Tibial nerve (tissue), 4 donors: ENCODE data around the gene LRRC74B. TPM values are rescaled to one million over a fixed set of nuclear protein-coding genes. Genes with fewer than 3 reads are reported as not detected.
"Not testable (repeated sequence)": the region's sequence is repeated elsewhere in the genome, so short reads cannot be mapped to it uniquely, and the experiment has no call there.

Source experiments
- DNase-seq, 2 donors: peaks; one replicate each; pipeline ENCODE4 v3.0.0-alpha.2; 2019; ENCODE audit warnings: low spot score in 2 of 2
- H3K27ac ChIP-seq, 4 donors: fragments of 200-600 bp; sonication (generic) in 3 of 4; one replicate each; pipeline ENCODE4 v1.5.1; 2017 to 2019; ENCODE audit warnings: mild to moderate bottlenecking in 1 of 4
- H3K27me3 ChIP-seq, 2 donors: fragments of 200-600 bp; sonication (generic) in 1 of 2; one replicate each; pipeline versions ENCODE4 v1.5.1 to v1.6.0; 2017 to 2019
- H3K36me3 ChIP-seq, 3 donors: fragments of 200-600 bp; sonication (generic); one replicate each; pipeline ENCODE4 v1.5.1; 2018 to 2019
- H3K4me1 ChIP-seq, 4 donors: fragments of 200-600 bp; sonication (generic) in 3 of 4; one replicate each; pipeline ENCODE4 v1.5.1; 2017 to 2019
- H3K4me3 ChIP-seq, 4 donors: fragments of 200-600 bp; sonication (generic) in 3 of 4; one replicate each; pipeline ENCODE4 v1.5.1; 2017 to 2019; ENCODE audit warnings: mild to moderate bottlenecking in 1 of 4, moderate library complexity in 1 of 4
- H3K9me3 ChIP-seq, 4 donors: fragments of 200-600 bp; sonication (generic) in 3 of 4; one replicate each; pipeline ENCODE4 v1.5.1; 2017 to 2019
- EP300 ChIP-seq, 2 donors: sonication (generic); formaldehyde crosslinking; IDR thresholded peaks; one replicate each; pipeline ENCODE4 v1.6.1; 2017; ENCODE audit warnings: antibody characterized with exemption in 2 of 2, mild to moderate bottlenecking in 1 of 2
- POLR2A ChIP-seq, 2 donors: fragments of 450-650 bp; IDR thresholded peaks; one replicate each; pipeline ENCODE4 v1.6.1; 2017; ENCODE audit warnings: antibody characterized with exemption in 2 of 2, mild to moderate bottlenecking in 2 of 2, moderate library complexity in 2 of 2
- WGBS, 2 donors: methylation state at CpG; one replicate each; pipeline ENCODE4 v1.1.5; 2018; 5-methylcytosine and 5-hydroxymethylcytosine counted together
- total RNA-seq, 4 donors: library from RNA; depleted of rRNA; stranded (reverse); fragments of >200 nt; gene quantifications; one replicate each; pipeline ENCODE4 v1.1.0, GENCODE V29; 2016
- TF ChIP-seq, protein P1 (sequence below), 5 experiments: fragments of 200-600 bp in 3 of 5; fragments of 450-650 bp in 2 of 5; sonication (generic) in 3 of 5; IDR thresholded peaks; one replicate each; pipeline ENCODE4 v1.5.1; 2016 to 2019; ENCODE audit warnings: antibody characterized with exemption in 5 of 5, mild to moderate bottlenecking in 3 of 5, moderate library complexity in 2 of 5

Gene LRRC74B
- total RNA-seq, 4 donors from 2014 or later = 0.39 TPM; not detected in 3

DNA sequence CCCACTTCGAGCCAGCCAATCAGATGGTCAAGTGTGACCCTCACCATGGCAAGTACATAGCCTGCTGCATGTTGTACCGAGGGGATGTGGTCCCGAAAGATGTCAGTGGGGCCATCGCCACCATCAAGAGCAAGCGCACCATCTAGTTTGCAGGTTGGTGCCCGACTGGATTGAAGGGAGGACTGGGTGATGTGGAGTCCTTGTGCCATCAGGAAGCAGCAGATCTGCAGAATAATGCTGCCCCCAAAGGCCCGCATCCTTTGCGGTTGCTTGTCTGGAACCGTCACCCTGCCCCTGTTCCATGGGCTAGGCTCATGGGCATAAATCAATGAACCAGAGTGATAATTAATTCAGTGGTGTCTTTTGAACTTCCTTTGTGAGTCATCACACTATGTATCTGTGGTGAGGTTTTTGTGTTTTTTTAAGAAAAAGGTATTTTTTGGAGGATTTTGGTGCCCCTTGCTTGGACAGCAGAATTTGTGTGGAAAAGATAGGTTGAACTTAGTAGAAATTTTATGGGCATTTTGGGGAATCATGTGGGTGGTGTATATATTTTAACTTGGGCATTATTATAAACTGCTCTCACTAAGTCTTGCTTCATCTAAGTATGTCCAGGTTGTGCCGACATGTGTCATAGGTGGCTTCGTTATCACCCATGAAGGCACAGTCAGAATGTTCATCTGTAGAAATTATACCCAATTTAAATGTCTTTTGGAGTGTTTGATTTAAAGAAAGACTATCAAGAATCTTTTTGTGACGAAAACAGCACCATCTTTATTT is 22.3 kb downstream of the LRRC74B start:
- no peak overlapping the region for H3K27ac ChIP-seq
- 89 to 92% methylated on average over 12 of the region's 12 CpGs for WGBS, 2 donors
- H3K4me3 ChIP-seq = no peak overlapping the region
- H3K4me1 ChIP-seq = no peaks in the 10 kb centered on the region
- TF ChIP-seq, protein P1, sequence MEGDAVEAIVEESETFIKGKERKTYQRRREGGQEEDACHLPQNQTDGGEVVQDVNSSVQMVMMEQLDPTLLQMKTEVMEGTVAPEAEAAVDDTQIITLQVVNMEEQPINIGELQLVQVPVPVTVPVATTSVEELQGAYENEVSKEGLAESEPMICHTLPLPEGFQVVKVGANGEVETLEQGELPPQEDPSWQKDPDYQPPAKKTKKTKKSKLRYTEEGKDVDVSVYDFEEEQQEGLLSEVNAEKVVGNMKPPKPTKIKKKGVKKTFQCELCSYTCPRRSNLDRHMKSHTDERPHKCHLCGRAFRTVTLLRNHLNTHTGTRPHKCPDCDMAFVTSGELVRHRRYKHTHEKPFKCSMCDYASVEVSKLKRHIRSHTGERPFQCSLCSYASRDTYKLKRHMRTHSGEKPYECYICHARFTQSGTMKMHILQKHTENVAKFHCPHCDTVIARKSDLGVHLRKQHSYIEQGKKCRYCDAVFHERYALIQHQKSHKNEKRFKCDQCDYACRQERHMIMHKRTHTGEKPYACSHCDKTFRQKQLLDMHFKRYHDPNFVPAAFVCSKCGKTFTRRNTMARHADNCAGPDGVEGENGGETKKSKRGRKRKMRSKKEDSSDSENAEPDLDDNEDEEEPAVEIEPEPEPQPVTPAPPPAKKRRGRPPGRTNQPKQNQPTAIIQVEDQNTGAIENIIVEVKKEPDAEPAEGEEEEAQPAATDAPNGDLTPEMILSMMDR (IDR thresholded peaks at IDR 0.05) = no peak
- TF ChIP-seq EP300 (IDR thresholded peaks at IDR 0.05) = no peak
- TF ChIP-seq POLR2A (IDR thresholded peaks at IDR 0.05) = no peak
- H3K9me3 ChIP-seq = no peaks in the 10 kb centered on the region
- no peaks in the 10 kb centered on the region for H3K36me3 ChIP-seq
- no peaks in the 10 kb centered on the region for H3K27me3 ChIP-seq
- DNase-seq = no peak

DNA sequence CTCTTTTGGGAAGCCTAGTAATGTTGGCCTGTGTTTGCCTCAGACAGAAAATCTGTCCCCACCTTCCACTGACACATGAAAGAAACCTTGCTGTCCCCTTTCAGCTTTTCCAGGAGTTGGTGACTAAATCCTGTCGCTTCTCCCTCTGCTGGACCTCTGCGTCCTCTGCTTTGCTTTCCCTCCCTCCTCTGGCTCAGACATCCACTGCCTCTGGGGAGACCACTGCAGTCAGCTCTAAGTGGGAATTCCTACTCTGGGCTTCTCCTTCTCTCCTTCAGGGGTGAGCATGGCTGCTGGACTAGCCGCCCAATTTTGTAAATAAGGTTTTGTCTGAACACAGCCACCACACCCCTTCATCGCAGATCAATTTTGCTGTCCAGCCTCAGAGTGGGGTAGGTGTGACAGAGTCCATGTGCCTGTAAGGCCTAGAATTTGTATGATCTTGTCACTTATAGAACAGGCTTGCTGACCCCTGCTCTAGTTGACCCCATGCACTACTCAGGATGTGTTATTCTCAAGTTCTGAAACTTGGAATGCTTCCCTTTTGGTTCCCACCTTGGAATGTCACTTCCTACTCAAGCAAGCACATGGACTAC is 23.0 kb downstream of the LRRC74B start:
- 53 to 61% methylated on average over 4 of the region's 4 CpGs for WGBS, 2 donors

DNA sequence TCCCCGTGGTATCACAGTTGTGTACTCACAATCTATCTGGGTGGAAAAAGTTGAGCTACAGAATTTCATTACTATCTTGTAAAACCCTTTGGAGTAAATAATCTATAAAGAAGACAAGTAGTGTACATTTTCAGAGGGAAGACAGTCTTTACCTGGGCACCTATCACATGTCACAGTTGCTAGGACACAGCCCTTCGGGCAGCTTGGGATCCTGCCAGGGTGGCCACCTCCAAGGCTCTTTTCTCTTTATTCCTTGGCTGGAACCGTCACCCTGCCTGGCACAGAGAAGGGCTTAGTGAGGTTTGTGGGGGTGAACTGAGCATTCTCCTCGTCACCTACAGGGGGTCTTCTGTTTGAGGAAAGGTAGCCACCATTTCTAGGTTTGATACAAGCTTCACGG is 23.6 kb downstream of the LRRC74B start:
- H3K4me3 ChIP-seq = no peak overlapping the region
- no peaks in the 10 kb centered on the region for H3K27me3 ChIP-seq
- TF ChIP-seq, protein P1 (IDR thresholded peaks at IDR 0.05) = no peak
- TF ChIP-seq EP300 (IDR thresholded peaks at IDR 0.05) (no peak), POLR2A (IDR thresholded peaks at IDR 0.05) (no peak)
- H3K36me3 ChIP-seq = no peaks in the 10 kb centered on the region
- no peaks in the 10 kb centered on the region for H3K9me3 ChIP-seq
- no peaks in the 10 kb centered on the region for H3K4me1 ChIP-seq
- H3K27ac ChIP-seq = no peak overlapping the region
- DNase-seq = no peak
- 69 to 72% methylated on average over 5 of the region's 5 CpGs for WGBS, 2 donors

More for the DNA sequence above, 23.0 kb downstream of the LRRC74B start:
- no peak for DNase-seq
- Histone ChIP-seq H3K4me1 (no peaks in the 10 kb centered on the region), H3K36me3 (no peaks in the 10 kb centered on the region), H3K27ac (no peak overlapping the region), H3K4me3 (no peak overlapping the region), H3K27me3 (no peaks in the 10 kb centered on the region), H3K9me3 (no peaks in the 10 kb centered on the region)
- TF ChIP-seq EP300 (IDR thresholded peaks at IDR 0.05) = no peak
- no peak for TF ChIP-seq POLR2A (IDR thresholded peaks at IDR 0.05)
- TF ChIP-seq, protein P1 (IDR thresholded peaks at IDR 0.05) = no peak

DNA sequence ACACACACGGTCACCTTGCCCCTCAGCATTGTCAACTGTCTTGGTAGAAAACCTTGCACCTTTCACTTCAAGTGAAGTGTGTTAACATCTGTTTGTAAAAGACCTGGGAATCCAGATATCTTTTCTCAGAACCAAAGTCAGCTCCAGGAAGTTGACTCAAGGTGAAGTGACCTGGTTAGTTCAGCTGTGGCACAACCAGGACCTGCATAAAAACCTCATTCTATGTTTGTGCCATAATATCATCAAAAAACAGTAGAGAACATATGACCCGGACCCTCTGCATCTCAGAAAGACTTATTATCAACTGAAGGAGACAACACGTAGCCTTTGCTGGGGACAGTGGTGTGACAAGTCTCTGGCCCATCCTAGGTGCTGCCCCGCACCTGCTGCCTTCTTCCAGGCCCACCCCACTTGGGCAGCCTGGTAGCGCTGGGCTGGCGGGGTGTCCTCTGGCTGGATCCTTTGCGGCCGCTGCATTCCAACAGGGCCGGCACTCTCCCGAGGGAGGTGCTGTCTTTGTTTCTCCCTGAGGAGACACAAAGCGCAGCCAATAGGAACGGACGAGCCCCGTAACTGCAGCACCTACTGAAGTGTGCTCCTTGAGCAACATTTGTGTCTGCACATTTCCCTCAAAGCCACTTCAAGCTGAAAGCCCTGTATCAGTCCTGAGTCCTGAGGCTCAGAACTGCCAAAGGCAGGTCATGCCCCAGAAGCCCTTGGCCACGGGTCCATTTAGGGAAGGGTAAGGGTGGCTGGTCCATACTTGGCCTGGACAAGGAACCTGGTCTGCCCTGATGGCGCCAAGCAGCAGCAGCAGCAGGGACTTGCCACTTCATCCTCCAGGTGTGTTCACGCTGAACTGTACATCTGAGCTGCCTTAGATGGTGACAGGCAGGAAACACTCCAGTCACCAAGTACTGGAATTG is 25.2 kb downstream of the LRRC74B start:
- 73 to 79% methylated on average over 16 to 17 of the region's 17 CpGs for WGBS, 2 donors
- DNase-seq = no peak
- Histone ChIP-seq H3K9me3 (no peaks in the 10 kb centered on the region), H3K36me3 (no peaks in the 10 kb centered on the region), H3K4me1 (no peaks in the 10 kb centered on the region), H3K4me3 (no peak overlapping the region), H3K27ac (no peak overlapping the region), H3K27me3 (no peaks in the 10 kb centered on the region)
- no peak for TF ChIP-seq POLR2A (IDR thresholded peaks at IDR 0.05)
- TF ChIP-seq, protein P1 (IDR thresholded peaks at IDR 0.05) = no peak
- no peak for TF ChIP-seq EP300 (IDR thresholded peaks at IDR 0.05)

DNA sequence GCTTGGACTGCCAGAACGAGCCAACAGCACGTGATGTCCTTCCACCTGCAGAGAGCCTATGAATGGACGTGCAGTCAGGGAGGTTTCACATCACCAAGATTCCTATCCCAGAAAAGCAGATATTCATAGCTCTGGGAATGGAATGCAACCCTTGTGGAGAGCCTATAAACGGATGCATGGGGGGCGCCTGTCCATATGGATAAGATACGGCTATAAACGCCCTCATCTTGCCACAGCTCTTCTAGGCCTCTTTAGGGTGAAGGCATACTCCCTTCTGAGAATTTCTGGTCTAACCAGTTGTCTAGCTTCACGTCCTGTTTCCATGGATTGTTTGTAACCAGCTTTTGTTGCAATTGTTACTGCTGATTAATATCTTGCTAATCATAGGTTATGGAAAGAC is 26.1 kb downstream of the LRRC74B start:
- H3K27ac ChIP-seq, DNase-seq, H3K9me3 ChIP-seq, H3K36me3 ChIP-seq, H3K27me3 ChIP-seq, H3K4me3 ChIP-seq, H3K4me1 ChIP-seq: not testable (repeated sequence)
- 81 to 83% methylated on average over 8 of the region's 8 CpGs for WGBS, 2 donors
